ENCODE results near the gene STIM2. TPM values are rescaled to one million over a fixed set of nuclear protein-coding genes. Genes with fewer than 3 reads are reported as not detected.

The STIM2 gene
- total and polyA plus RNA-seq, 9 of the 15 experiments (the other 6 are each of a cell fraction or from before 2014, with no cell fraction given) = 7.2 to 26.8 (median 15.4) TPM

GRCh38 chr4:26822546-26822945, 38.1 kb upstream of the STIM2 start:
- Histone ChIP-seq H3K79me2 (ENCODE audit: control insufficient read depth, insufficient read depth, low read length) (no peaks in the 10 kb centered on the region), H3K27me3 (ENCODE audit: control insufficient read depth in 2 of 2, insufficient read depth in 2 of 2, low read length in 2 of 2) (no peaks in the 10 kb centered on the region), H3K4me1 (replicated peaks in 1 of 2; ENCODE audit: control insufficient read depth in 2 of 2, insufficient read depth in 2 of 2, low read length in 2 of 2) (no peaks in the 10 kb centered on the region), H3K27ac (ENCODE audit: extremely low read depth, low read depth, low read length) (no peak overlapping the region), H3K4me2 (ENCODE audit: insufficient read depth, low read length) (no peak overlapping the region), H4K20me1 (replicated peaks; ENCODE audit: control insufficient read depth, insufficient read depth, low read length) (no peaks in the 10 kb centered on the region), H3K9ac (ENCODE audit: insufficient read depth in 1 of 2, low read depth in 2 of 2, low read length in 2 of 2) (no peak overlapping the region), H3K9me3 (replicated peaks; ENCODE audit: control insufficient read depth, insufficient read depth, low read depth, low read length) (no peaks in the 10 kb centered on the region; the same call in 1 of the 2 replicates), H2AFZ (ENCODE audit: low read depth, low read length) (0 out of 2 replicates have a peak overlapping the region, but pooled peaks have one; percentile 29), H3K4me3 (no peak overlapping the region), H3K9me1 (ENCODE audit: control insufficient read depth, insufficient read depth, low read length) (no peaks in the 10 kb centered on the region), H3K36me3 (ENCODE audit: control insufficient read depth, insufficient read depth, low read length) (no peaks in the 10 kb centered on the region)
- no TSS peak for BruUV-seq (replicated peaks)
- intact Hi-C loops (cut with micrococcal nuclease) = no loop called here
- ATAC-seq (no peak), DNase-seq (ENCODE audit: extremely low read depth in 1 of 4, low spot score in 3 of 4) (no peak), FAIRE-seq (no peak)
- ChIA-PET POLR2A (no interaction called here), CTCF (ENCODE audit: low intra/inter-chr PET ratio) (no interaction called here)
- 53% methylated on average over 6 of the region's 6 CpGs for WGBS (ENCODE audit: insufficient coverage, low coverage, missing lambda C conversion rate)
- in situ Hi-C loops (cut with MboI) = no loop called here
- TF ChIP-seq HDAC3 (IDR thresholded peaks at IDR 0.05; ENCODE audit: borderline replicate concordance, partially characterized antibody) (no peak), KAT2B (IDR thresholded peaks at IDR 0.05; ENCODE audit: low read depth, low read length) (no peak), STAT5A (IDR thresholded peaks at IDR 0.05; ENCODE audit: borderline replicate concordance, low read length) (no peak), CEBPG (CRISPR knock-in tag; IDR thresholded peaks at IDR 0.05) (no peak), CEBPG (tag; conservative IDR thresholded peaks at IDR 0.05 in 1 of 2, IDR thresholded peaks at IDR 0.05 in 1 of 2) (no peak), KLF13 (tag; IDR thresholded peaks at IDR 0.05; ENCODE audit: borderline replicate concordance, low read depth) (no peak), MLLT1 (IDR thresholded peaks at IDR 0.05) (no peak), UBTF (IDR thresholded peaks at IDR 0.05; ENCODE audit: borderline replicate concordance in 1 of 2, low read depth in 2 of 2, low read length in 2 of 2) (no peak), NCOA2 (IDR thresholded peaks at IDR 0.05; ENCODE audit: partially characterized antibody in 2 of 2) (no peak), ZNF507 (tag; conservative IDR thresholded peaks at IDR 0.05) (no peak), DLX4 (CRISPR knock-in tag; IDR thresholded peaks at IDR 0.05) (no peak), HNRNPL (IDR thresholded peaks at IDR 0.05; ENCODE audit: low read depth, low read length) (no peak), ZEB2 (IDR thresholded peaks at IDR 0.05) (no peak), TRIM24 (IDR thresholded peaks at IDR 0.05) (no peak), CBX5 (IDR thresholded peaks at IDR 0.05; ENCODE audit: borderline replicate concordance, low read depth) (no peak), ZBTB1 (CRISPR knock-in tag; IDR thresholded peaks at IDR 0.05; ENCODE audit: borderline replicate concordance, low read depth) (no peak), TFE3 (CRISPR knock-in tag; IDR thresholded peaks at IDR 0.05) (no peak), SPI1 (IDR thresholded peaks at IDR 0.05; ENCODE audit: borderline replicate concordance, low read depth, low read length) (no peak)

Data from K562 (cell line).